MCF 10A (cell line): ENCODE data around the gene ADAMTSL3. TPM values are rescaled to one million over a fixed set of nuclear protein-coding genes. Genes with fewer than 3 reads are reported as not detected.

Experiments
- BruUV-seq: library from RNA; stranded (reverse); fragments of 400-500 nt; replicated peaks from 2 replicates; lab custom pipeline; 2021; lab: Mats Ljungman, UMichigan
- CTCF ChIA-PET: fragments of 300-600 bp; sonication (Branson Sonifier 250); formaldehyde crosslinking; extraction: SDS; loops from one replicate; lab custom pipeline; 2021; ENCODE audit warnings: antibody characterized with exemption, inconsistent platforms; lab: Yijun Ruan, JAX
- POLR2A ChIA-PET: fragments of 300-600, 350-650 bp; sonication (Branson Sonifier 250); formaldehyde crosslinking; extraction: SDS; loops from one replicate; lab custom pipeline; 2020; ENCODE audit warnings: antibody characterized with exemption, inconsistent platforms; lab: Yijun Ruan, JAX
- DNase-seq: peaks from one replicate; pipeline ENCODE4 v3.0.0-alpha.2; 2018; ENCODE audit not compliant: unreplicated experiment
- H3K27ac Mint-ChIP-seq: one replicate; pipeline ENCODE4 v1.8.0; 2022; ENCODE audit warnings: mild to moderate bottlenecking, low read depth, mixed read lengths; ENCODE audit not compliant: unreplicated experiment
- H3K27me3 Mint-ChIP-seq: one replicate; pipeline ENCODE4 v1.8.0; 2022; ENCODE audit warnings: mixed read lengths; ENCODE audit not compliant: insufficient read depth, unreplicated experiment
- H3K36me3 Mint-ChIP-seq: one replicate; pipeline ENCODE4 v1.8.0; 2022; ENCODE audit warnings: mild to moderate bottlenecking, moderate library complexity, mixed read lengths; ENCODE audit not compliant: insufficient read depth, unreplicated experiment
- H3K4me1 Mint-ChIP-seq: one replicate; pipeline ENCODE4 v1.8.0; 2022; ENCODE audit warnings: mixed read lengths; ENCODE audit not compliant: insufficient read depth, unreplicated experiment
- H3K4me3 Mint-ChIP-seq: one replicate; pipeline ENCODE4 v1.8.0; 2022; ENCODE audit warnings: mild to moderate bottlenecking, moderate library complexity, mixed read lengths; ENCODE audit not compliant: unreplicated experiment
- H3K9me3 Mint-ChIP-seq: one replicate; pipeline ENCODE4 v1.8.0; 2022; ENCODE audit warnings: mixed read lengths; ENCODE audit not compliant: unreplicated experiment
- intact Hi-C: fragments of 100-400 bp; cut with micrococcal nuclease; formaldehyde crosslinking; loops from 2 replicates; pipeline ENCODE4 v1.14.1; 2022
- total RNA-seq: library from RNA; stranded (reverse); gene quantifications from 2 replicates; pipeline ENCODE4 v1.2.3, GENCODE V29; 2022
- TF ChIP-seq, protein P1 (sequence below): fragments of 200-600 bp; IDR thresholded peaks from one replicate; pipeline ENCODE4 v1.8.0; 2022; ENCODE audit warnings: antibody characterized with exemption, mild to moderate bottlenecking; ENCODE audit not compliant: unreplicated experiment

The ADAMTSL3 gene
- total RNA-seq, 1 experiment from 2014 or later, result 1.2 TPM

GRCh38 chr15:83723216-83723615 is 69.3 kb downstream of the ADAMTSL3 start:
- no peak overlapping the region for H3K27ac Mint-ChIP-seq
- no peak overlapping the region for H3K4me3 Mint-ChIP-seq
- no peaks in the 10 kb centered on the region for H3K36me3 Mint-ChIP-seq
- ChIA-PET POLR2A (no interaction called here), CTCF (no interaction called here)
- no peak for DNase-seq
- H3K4me1 Mint-ChIP-seq, result no peaks in the 10 kb centered on the region
- TF ChIP-seq, protein P1, sequence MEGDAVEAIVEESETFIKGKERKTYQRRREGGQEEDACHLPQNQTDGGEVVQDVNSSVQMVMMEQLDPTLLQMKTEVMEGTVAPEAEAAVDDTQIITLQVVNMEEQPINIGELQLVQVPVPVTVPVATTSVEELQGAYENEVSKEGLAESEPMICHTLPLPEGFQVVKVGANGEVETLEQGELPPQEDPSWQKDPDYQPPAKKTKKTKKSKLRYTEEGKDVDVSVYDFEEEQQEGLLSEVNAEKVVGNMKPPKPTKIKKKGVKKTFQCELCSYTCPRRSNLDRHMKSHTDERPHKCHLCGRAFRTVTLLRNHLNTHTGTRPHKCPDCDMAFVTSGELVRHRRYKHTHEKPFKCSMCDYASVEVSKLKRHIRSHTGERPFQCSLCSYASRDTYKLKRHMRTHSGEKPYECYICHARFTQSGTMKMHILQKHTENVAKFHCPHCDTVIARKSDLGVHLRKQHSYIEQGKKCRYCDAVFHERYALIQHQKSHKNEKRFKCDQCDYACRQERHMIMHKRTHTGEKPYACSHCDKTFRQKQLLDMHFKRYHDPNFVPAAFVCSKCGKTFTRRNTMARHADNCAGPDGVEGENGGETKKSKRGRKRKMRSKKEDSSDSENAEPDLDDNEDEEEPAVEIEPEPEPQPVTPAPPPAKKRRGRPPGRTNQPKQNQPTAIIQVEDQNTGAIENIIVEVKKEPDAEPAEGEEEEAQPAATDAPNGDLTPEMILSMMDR, result no peak
- intact Hi-C loops, result no loop called here
- H3K9me3 Mint-ChIP-seq, result no peaks in the 10 kb centered on the region
- no TSS peak for BruUV-seq
- no peaks in the 10 kb centered on the region for H3K27me3 Mint-ChIP-seq

DNA sequence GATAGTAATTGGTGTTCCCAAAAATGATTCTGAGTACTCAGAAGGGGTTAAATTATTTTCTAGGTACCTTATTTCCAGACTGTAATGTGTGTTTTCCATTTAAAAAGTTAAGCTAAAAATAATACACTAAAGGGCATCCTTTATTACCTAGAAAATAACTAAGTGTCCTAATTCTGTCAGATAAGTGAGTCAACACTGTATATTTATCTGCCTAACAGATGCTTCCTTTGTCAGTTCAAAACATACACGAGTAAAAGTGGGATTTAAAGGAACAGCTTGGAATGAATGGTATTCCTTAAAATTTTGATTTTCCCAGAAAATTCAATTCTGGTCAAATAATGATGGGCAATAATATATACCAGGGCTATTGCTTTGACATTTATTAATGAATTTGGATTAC is 78.3 kb downstream of the ADAMTSL3 start:
- TF ChIP-seq, protein P1, result no peak
- Mint-ChIP-seq H3K9me3 (peaks cover 8% of the 10 kb centered on the region), H3K4me3 (no peak overlapping the region), H3K27ac (peak overlapping the region; percentile 70), H3K36me3 (no peaks in the 10 kb centered on the region), H3K27me3 (no peaks in the 10 kb centered on the region), H3K4me1 (peaks cover 21% of the 10 kb centered on the region)
- BruUV-seq, result no TSS peak
- DNase-seq, result no peak
- intact Hi-C loops, result no loop called here
- ChIA-PET POLR2A (interaction anchor here (0.5 to 1.1 kb wide), 3 partner anchors 260 to 352 kb away, joined by 3 read pairs; no protein-coding TSS in a partner anchor), CTCF (interaction anchor here (2.3 kb wide), 1 partner anchor 303 kb away, joined by 8 read pairs; no protein-coding TSS in a partner anchor)

- no peaks in the 10 kb centered on the region for H3K27me3 Mint-ChIP-seq
- TF ChIP-seq, protein P1, result no peak
- peak overlapping the region; percentile 70 for H3K27ac Mint-ChIP-seq
- no TSS peak for BruUV-seq
- DNase-seq, result no peak
- ChIA-PET POLR2A (interaction anchor here (0.5 to 1.1 kb wide), 5 partner anchors 116 to 445 kb away, joined by 3 to 4 read pairs (median 3); no protein-coding TSS in a partner anchor), CTCF (interaction anchor here (2.3 kb wide), 1 partner anchor 302 kb away, joined by 8 read pairs; no protein-coding TSS in a partner anchor)
- intact Hi-C loops, result no loop called here
- no peaks in the 10 kb centered on the region for H3K36me3 Mint-ChIP-seq
- peaks cover 21% of the 10 kb centered on the region for H3K4me1 Mint-ChIP-seq
- H3K4me3 Mint-ChIP-seq, result peak overlapping the region; percentile 32
- H3K9me3 Mint-ChIP-seq, result peaks cover 8% of the 10 kb centered on the region
Measured at GRCh38 chr15:83732770-83733169, 78.8 kb downstream of the ADAMTSL3 start.

- peak; percentile 84 for DNase-seq
- TF ChIP-seq, protein P1, result no peak
- H3K36me3 Mint-ChIP-seq, result no peaks in the 10 kb centered on the region
- intact Hi-C loops, result no loop called here
- H3K27ac Mint-ChIP-seq, result peak overlapping the region; percentile 70
- H3K27me3 Mint-ChIP-seq, result no peaks in the 10 kb centered on the region
- peaks cover 8% of the 10 kb centered on the region for H3K9me3 Mint-ChIP-seq
- no TSS peak for BruUV-seq
- POLR2A ChIA-PET, result interaction anchor here (0.6 to 1.3 kb wide), 4 partner anchors 13 to 445 kb away, joined by 3 to 4 read pairs (median 3); no protein-coding TSS in a partner anchor
- peaks cover 21% of the 10 kb centered on the region for H3K4me1 Mint-ChIP-seq
- CTCF ChIA-PET, result interaction anchor here (2.0 to 2.3 kb wide), 2 partner anchors 290 to 302 kb away, joined by 6 to 8 read pairs; no protein-coding TSS in a partner anchor
- peak overlapping the region; percentile 32 for H3K4me3 Mint-ChIP-seq
Measured at GRCh38 chr15:83733206-83733605, 79.3 kb downstream of the ADAMTSL3 start.
